HG03045 (cell line): Measurements from ENCODE around the gene RBM4.
"Not testable (repeated sequence)": the region's sequence is repeated elsewhere in the genome, so short reads cannot be mapped to it uniquely, and the experiment has no call there.

Experiments
- ATAC-seq: cut with Tn5 transposase; IDR thresholded peaks from one replicate; pipeline ENCODE4 v1.9.1; 2021; ENCODE audit warnings: mild to moderate bottlenecking, moderate library complexity; ENCODE audit not compliant: unreplicated experiment

The RBM4 gene

DNA sequence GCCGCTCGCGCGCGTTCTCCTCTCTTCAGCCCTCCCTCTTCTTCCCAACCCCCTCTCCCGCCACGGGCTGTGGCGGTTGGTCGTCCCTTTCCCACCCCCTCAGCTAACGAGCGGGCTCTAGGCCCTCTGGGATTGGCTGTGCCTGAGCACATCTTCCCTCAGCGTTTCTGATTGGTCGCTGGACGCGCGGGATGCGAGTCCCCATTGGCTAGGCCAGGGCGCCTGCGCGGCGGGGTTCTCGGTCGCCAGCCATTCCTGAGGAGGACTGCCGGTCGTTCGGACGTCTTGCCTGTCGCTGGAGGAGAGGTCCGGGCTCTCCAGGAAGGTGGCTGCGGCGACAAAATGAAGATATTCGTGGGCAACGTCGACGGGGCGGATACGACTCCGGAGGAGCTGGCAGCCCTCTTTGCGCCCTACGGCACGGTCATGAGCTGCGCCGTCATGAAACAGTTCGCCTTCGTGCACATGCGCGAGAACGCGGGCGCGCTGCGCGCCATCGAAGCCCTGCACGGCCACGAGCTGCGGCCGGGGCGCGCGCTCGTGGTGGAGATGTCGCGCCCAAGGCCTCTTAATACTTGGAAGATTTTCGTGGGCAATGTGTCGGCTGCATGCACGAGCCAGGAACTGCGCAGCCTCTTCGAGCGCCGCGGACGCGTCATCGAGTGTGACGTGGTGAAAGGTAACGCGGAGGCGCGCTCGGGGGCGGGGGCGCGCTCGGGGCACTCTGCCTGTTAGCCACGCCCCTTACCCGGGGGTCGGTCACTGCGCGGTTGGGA, 21.9 kb upstream of the RBM4 start, which contains the start of gene RBM14:
RBM14 (plus strand) TSS at position 252 of the 776 bp plus-strand sequence; CDS start at position 343, 91 bp downstream.
- ATAC-seq: peak; percentile 94

DNA sequence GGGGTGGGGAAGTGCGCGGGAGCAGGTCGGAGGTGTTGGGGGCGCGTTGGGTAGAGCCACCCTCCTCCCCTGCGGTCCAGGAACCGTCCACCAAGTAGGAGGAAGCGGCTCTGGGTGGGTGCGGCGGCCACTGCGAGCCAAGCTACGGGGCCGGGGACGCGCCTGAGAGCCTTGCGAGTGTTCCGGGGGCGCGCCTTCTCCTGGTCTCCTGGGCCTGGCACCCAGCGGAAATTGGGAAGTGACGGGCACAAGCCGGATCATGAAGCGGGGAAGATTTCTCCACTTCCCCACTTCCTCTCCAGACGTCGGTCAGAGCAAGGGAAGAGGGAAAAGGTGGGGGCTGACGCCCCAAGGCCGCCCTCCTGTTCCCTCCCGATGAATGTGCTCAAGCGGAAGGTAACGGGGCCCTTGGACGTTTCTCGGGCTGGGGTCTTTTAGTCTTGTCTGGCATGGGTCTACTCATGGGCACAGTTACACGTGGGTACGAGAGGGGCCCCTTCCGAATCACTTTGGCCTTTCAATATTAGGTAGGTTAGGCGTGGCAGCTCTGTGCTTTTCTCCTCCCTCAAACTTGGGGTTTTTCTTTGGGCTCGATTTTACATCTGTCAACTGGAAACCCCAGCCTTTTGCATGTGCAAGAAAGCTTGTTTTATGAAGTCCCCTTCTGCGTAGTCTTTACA, 21.2 kb upstream of the RBM4 start:
- ATAC-seq: no peak

DNA sequence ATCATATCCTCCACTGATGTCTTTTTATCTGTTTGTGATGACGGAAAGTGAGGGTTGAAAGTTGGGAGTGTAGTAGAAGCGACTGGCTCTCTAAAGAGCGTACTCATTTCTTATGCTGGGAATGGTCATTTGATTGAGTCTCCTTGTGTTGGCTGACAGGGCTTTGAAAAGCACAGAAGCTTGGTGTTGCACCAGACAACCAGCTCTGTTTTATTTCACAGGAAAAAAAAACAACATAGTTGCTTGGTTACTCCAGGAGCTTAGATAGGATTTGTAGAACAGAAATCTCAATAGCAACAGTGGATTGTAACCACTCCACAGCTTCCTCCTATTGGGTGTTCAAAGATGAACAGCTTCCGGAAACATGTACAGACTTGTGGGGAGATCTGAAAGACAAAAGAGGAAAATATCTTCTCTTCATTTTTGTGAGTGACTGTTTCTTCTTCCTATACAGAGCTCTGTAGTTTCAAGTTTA, 19.4 kb upstream of the RBM4 start:
- no peak for ATAC-seq

DNA sequence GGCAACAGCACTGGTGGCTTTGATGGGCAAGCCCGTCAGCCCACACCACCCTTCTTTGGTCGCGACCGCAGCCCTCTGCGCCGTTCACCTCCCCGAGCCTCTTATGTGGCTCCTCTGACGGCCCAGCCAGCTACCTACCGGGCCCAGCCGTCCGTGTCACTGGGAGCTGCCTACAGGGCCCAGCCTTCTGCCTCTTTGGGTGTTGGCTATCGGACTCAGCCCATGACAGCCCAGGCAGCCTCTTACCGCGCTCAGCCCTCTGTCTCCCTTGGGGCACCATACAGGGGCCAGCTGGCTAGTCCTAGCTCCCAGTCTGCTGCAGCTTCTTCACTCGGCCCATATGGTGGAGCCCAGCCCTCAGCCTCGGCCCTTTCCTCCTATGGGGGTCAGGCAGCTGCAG, 14.1 kb upstream of the RBM4 start:
- ATAC-seq: no peak

DNA sequence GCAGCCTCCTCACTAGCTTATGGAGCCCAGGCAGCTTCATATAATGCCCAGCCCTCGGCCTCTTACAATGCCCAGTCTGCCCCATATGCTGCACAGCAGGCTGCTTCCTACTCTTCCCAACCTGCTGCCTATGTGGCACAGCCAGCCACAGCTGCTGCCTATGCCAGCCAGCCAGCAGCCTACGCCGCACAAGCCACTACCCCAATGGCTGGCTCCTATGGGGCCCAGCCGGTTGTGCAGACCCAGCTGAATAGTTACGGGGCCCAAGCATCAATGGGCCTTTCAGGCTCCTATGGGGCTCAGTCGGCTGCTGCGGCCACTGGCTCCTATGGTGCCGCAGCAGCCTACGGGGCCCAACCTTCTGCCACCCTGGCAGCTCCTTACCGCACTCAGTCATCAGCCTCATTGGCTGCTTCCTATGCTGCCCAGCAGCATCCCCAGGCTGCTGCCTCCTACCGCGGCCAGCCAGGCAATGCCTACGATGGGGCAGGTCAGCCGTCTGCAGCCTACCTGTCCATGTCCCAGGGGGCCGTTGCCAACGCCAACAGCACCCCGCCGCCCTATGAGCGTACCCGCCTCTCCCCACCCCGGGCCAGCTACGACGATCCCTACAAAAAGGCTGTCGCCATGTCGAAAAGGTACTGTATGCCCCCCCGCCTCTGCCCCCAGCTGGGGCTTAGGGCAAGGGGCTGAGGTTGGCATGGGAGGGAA, 13.3 kb upstream of the RBM4 start:
- no peak for ATAC-seq

- no peak for ATAC-seq
Measured at GRCh38 chr11:66625752-66626149, 12.8 kb upstream of the RBM4 start.

DNA sequence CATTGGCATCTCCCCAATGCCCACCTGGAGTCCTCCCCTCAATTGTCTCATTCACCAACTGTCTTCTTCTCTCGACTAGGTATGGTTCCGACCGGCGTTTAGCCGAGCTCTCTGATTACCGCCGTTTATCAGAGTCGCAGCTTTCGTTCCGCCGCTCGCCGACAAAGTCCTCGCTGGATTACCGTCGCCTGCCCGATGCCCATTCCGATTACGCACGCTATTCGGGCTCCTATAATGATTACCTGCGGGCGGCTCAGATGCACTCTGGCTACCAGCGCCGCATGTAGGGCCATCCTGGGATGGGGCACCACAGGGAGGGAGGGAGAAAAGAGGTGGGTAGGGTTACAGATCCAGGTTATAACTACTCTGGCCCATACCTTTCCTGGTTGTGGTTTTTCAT, 12.1 kb upstream of the RBM4 start:
- no peak for ATAC-seq

DNA sequence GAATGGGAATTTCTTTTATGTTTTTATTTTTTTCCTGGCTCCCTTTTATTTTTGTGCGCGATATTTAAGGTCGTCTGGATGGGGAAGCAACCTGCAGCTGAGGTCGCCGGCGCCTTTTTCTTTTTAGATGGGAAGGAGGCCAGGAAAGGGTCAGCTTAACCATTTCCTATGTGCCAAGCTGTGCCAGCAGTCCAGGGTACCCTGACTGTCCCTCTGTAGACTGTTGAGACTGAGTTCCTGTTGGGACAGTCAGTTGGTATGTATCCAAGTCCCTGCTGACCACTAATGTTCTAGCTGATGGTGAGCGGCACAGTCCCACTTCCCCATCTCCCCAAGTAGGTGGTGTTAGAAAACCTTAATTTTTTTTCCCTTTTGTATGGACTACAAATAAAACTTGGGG, 11.6 kb upstream of the RBM4 start:
- ATAC-seq: no peak

- ATAC-seq: no peak
Measured at GRCh38 chr11:66628061-66628603, 10.4 kb upstream of the RBM4 start.

- no peak for ATAC-seq
Measured at GRCh38 chr11:66629356-66629755, 9.1 kb upstream of the RBM4 start.

DNA sequence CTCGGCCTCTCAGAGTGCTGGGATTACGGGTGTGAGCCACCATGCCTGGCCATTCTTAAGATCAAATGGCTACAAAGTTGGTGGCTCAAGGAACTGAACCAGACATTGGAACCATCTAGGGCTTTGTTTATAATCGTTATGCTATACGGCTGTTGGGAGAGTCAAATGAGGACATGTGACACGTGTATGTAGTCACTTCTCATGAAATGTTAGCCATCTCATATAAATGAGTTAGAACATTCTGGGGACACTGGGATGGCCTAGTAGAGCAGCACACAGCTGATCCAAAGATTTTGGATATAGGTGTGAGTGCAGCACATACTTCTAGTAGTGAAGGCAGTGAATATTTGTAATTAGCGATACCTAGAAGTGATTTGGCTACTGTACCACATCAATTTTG, 6.6 kb upstream of the RBM4 start:
- no peak for ATAC-seq

- no peak for ATAC-seq
Measured at GRCh38 chr11:66632952-66633351, 5.6 kb upstream of the RBM4 start.

- ATAC-seq: no peak
Measured at GRCh38 chr11:66636411-66636810, 2.1 kb upstream of the RBM4 start.

DNA sequence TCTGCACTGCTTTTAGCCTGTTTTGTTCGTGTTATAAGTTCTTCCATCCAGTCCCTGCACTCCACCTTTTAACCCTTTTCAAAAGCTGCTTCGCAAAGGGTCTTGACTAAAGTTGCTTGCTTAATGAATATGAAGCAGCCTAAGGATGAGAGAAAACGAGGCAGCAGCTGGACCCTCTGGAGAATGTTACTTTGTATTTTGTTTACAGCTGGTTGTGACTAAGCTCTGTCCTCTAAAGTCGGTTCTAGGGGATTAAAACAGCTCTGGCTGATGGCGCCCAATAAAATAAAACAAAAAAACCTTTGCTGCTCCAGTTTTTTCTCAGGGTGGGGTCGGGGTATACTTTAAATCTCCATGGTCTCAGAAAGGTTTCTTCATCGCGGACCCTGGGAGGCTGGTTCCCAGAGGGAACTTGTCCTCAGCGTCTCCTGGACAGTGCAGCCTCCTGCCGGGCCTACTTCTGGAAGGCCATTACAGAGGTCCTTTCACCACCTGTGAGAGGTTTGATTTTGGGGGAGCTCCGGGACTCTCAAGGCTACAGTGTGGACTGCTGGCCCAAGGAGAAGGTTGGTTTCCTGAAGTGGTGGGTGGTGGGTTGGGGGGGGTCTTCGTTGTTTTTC, 836 bp upstream of the RBM4 start:
- ATAC-seq: no peak

- ATAC-seq: no peak
Measured at GRCh38 chr11:66639066-66639813, 737 bp downstream of the RBM4 start.

GRCh38 chr11:66639814-66640340, 1.4 kb downstream of the RBM4 start:
- not testable (repeated sequence) for ATAC-seq

DNA sequence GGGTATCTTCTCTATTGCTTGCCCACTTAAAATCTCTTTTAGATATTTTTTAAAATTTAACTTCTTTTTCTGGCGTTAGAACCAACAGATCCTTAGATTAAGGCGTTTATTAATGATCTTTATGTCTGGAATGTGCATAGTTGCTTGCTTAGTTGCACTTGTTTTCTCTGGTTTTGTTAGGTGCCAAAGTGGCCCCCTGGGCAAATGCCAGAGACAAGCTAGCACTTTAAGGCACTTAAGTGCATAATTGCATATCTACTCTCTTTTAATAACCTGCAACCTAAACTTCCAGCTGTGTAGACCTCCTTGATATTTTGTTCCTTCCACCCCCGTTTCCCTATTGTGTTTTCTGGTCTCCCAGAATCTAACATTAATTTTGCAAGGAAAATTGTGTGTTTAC, 3.3 kb downstream of the RBM4 start:
- no peak for ATAC-seq

GRCh38 chr11:66643745-66644437, 5.4 kb downstream of the RBM4 start:
- no peak for ATAC-seq

DNA sequence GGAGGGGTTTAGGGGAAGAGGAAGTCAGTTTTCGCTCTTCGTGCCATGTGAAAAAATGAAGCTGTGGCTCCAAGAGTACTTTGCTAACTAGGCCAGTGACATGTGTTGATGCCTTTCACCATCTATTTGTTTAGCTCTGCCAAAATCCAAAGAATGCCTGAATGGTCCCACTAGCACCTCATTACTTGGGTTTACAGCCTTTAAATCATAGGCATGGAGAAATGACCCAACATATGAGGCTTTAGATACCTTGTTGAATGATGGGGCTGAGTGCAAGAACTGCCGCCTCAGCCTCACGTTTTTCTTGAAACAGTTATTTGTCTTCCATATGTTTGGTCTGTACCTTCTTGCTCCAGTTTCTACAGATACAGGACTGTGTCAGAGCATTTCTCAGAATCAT, 8.3 kb downstream of the RBM4 start:
- ATAC-seq: no peak
